ENCODE data around the gene KIF11.
A peak's percentile ranks its signal among the peaks of the same experiment; 100 is the strongest.
"Not testable (repeated sequence)": the region's sequence is repeated elsewhere in the genome, so short reads cannot be mapped to it uniquely, and the experiment has no call there.

The KIF11 gene

DNA sequence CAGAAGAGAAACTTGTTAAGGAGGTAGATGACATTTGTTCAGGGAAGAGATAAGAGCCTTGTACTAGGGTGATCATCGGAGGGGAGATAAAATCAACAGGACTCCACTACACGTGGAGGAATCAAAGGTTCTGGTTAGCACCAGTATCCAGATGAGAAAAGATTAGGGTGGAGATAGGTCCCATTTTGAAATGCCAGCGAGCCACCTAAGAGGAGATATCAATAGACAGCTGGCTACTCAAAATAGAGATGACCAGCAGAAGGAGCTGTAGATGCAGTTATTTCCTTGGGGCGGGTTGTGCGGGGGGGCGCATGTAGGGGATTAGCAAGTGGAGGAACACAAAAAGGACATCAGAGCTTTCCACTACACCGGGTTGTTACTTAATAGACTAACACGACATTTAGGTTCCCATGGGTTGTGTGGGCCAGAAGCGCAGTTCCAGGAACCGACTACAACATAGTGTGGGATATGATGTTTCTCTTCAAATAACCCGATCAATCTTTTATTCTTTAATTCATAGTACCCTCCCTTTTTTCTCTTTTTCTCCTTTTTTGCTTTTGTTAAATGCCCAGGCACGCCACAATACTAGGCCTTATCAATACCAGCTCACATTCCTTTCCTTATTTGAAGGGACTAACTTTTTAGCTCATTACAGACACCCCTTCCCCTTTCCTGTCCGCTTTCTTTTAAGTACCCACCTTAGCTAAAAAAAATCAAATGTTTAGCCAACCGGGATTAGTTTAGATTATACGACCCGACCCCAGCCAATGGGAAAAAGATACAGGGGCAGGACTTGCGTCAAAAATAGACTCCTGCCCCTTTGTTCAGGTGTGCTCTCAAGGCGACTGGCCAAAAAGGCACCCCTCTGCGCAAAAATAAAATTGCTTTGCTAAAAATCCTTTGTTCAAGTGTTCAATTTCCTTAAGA is 2.0 kb upstream of the KIF11 start:
- DNase-seq (ENCODE audit: low read depth in 3 of 3), result no peak

- DNase-seq (ENCODE audit: low read depth in 3 of 3), result peak; percentile 79 to 86 (median 83)
Measured at GRCh38 chr10:92591550-92592022, 1.3 kb upstream of the KIF11 start.

DNA sequence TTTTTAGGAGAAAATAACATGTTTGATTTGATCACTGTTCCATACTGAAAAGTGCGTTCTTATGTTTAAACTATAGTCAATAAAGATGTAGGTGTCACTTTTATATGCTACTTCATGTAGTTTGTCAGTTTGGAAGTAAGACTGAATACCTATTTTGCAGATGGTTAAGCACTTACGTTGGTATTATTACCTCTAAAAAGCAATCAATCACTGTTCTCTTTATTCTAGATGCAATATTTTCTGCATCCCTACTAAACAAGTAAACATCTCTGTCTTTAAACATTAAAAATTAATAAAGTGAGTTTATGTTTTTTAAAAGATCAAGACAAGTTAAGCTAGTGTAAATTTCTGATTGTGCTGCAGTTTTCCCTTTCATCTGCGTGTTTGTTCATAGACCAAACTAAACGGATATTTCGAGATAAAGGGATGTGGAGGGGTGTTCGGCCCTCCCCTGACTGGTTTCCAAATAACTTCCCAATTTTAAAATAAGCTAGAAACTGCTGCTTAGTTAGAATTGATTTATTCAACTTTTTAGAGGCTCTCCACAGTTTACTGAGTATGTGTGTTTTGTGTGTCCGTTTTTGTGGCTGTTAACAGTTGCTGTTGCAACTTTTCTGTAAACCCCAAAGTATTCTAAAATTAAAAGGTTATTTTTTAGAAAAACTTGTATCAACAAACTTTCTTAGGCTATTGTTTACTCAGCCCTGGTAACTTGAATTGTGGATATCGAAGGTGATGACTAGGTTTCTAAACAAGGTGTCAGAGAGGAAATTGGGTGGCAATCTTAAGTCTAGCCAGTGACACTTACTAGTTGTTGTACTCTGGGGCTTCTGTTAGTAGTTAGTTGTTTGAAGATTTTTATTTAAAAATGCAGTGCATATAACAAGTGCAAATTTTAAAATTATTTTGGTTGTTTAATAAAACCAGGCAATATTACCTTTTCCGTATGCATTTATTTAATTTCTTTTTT is 974 bp downstream of the KIF11 start:
- DNase-seq (ENCODE audit: low read depth in 3 of 3), result no peak

- no peak for DNase-seq (ENCODE audit: low read depth in 3 of 3)
Measured at GRCh38 chr10:92595505-92595904, 2.6 kb downstream of the KIF11 start.

DNA sequence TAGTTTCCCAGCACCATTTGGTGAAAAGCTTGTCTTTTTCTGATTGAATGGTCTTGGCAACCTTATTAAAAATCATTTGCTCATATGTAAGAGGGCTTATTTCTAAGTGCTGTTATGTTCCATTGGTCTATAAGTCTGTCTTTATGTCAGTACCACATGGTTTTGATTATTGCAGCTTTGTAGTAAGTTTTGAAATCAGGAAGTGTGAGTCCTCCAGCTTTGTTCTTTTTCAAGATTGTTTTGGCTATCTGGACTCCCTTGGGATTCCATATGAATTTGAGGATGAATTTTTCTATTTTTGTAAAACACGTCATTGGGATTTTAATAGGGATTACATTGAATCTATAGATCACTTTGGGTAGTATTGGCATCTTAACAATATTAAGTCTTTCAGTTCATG is 5.4 kb downstream of the KIF11 start:
- no peak for DNase-seq (ENCODE audit: low read depth in 3 of 3)

DNA sequence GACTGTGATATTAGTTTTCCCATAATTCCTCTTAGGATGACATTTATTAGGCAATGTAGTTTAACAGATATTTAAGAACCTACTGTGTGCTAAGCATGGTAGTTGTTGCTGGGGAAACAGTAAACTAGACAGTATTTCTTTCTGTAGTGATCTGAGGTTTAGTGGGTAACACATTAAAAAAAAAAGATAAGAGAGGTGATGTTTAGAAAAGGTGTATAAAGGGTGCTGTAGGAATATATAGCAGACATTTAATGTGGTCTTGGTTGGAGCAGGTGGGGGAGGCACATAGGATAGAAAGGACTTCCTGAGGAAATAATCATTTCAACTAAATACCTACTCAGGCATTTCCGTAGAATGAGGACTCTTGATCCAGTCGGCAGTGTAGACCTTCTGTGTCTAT is 11.9 kb downstream of the KIF11 start:
- DNase-seq (ENCODE audit: low read depth in 3 of 3), result no peak

DNA sequence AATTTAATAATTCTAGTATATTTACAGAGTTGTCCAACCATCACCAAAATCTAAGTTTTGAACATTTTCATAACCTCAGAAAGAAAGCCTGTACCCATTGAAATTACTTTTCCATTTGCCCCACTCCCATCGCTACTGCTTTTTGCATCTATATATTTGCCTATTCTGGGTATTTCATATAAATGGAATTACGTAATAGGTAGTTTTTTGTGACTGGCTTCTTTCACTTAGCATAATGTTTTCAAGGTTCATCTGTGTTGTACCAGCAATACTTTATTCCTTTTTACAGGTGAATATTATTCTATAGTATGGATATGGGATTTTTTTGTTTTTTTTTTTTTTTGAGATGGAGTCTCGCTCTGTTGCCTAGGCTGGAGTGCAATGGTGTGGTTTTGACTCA is 22.6 kb downstream of the KIF11 start:
- no peak for DNase-seq (ENCODE audit: low read depth in 3 of 3)

- DNase-seq (ENCODE audit: low read depth in 3 of 3), result no peak
Measured at GRCh38 chr10:92619368-92619767, 26.4 kb downstream of the KIF11 start.

DNA sequence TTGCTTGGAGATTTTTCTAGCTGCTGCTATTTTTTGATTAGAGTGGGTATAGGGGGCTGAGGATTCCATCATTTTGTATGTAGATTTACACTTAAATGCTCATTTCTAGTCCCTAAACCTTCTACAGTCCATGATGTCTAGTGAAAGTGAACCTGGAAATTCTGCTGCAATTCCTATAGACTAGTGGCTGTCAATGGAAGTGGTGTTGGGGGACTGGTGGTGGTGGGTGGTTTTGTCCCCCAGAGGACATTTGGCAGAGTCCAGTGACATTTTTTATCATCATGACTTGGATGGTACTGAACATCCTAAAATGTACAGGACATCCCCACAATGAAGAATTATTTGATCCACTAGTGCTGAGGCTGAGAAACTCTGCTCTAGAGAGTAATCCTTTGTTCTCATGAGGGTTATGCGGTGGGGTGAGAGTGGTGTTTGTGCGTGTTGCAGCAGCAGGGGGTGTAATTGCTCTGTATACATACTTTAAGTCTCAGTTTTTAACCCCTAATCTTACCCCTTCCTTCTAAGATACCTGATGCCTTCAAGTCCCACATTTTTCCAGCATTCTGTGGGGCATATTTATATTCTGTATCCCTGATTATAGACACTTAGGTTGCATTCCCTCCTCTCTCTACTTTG is 35.0 kb downstream of the KIF11 start:
- no peak for DNase-seq (ENCODE audit: low read depth in 3 of 3)

- no peak for DNase-seq (ENCODE audit: low read depth in 3 of 3)
Measured at GRCh38 chr10:92629945-92630344, 37.0 kb downstream of the KIF11 start.

- DNase-seq (ENCODE audit: low read depth in 3 of 3), result no peak
Measured at GRCh38 chr10:92638037-92638436, 45.1 kb downstream of the KIF11 start.

- DNase-seq (ENCODE audit: low read depth in 3 of 3), result no peak
Measured at GRCh38 chr10:92640107-92640506, 47.2 kb downstream of the KIF11 start.

GRCh38 chr10:92641492-92641891 is 48.6 kb downstream of the KIF11 start:
- DNase-seq (ENCODE audit: low read depth in 3 of 3), result no peak

DNA sequence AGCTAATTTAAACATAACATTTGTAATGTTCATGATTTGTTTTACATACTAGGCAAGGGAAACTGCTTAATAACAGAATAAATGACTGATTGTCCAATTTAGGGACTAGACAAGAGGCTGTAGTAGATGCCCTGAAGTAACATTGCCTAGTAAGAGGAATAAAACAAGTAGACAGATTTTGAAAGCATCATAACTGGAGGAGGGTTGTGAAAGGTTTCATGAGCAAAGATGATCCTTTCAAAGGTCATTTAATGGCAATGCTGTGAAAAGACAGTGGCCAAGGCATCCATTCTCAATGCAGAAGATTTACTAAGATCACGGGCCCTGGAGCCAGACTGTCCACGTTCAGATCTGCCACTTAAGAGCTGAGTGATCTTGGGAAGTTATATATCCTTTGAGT is 52.0 kb downstream of the KIF11 start:
- no peak for DNase-seq (ENCODE audit: low read depth in 3 of 3)

DNA sequence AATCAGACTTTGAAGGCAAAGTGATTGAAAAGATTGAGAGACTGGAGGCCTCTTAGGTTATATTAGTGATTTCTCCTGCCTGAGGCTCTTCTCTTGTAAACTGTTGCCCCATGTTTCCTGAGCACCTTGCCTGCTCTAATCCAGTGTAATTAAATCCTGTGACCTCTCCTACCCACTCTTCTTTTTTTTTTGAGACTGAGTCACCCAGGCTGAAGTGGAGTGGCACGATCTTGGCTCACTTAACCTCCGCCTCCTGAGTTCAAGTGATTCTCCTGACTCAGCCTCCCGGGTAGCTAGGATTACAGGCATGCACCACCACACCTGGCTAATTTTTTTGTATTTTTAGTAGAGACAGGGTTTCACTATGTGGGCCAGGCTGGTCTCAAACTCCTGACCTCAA is 57.9 kb downstream of the KIF11 start:
- not testable (repeated sequence) for DNase-seq (ENCODE audit: low read depth in 3 of 3)

GRCh38 chr10:92655426-92655825 is 62.5 kb downstream of the KIF11 start:
- DNase-seq (ENCODE audit: low read depth in 3 of 3), result no peak

DNA sequence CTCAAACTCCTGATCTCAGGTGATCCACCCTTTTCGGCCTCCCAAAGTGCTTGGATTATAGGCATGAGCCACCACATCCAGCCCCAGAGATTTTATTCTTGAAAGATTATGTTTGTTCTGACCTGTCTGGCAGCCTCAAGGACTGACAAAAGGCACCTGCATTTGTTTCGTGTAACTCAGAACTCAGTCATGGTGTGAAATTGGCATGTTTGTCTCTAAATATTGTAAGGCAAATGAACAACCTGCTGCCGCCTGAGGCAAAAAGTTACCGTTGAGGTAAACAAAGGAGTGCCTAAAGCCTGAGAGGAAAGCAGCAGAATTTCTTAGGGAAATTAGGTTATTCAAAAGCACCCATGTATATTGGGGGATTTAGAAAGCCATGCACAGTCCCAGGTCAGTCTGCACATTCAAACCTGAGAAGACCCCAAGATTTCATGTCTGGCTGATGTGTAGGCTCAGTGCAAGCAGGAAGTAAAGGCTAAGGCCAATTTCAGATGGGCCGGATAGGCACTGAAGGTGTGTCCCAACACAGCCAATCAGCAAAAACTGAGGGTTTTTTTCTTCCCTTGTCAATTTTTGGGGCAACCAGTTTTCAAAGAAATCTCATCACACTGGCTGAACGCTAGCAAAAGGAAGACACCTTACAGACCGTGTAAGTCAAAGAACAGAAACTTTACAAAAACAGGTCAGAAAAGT is 63.5 kb downstream of the KIF11 start:
- no peak for DNase-seq (ENCODE audit: low read depth in 3 of 3)

DNA sequence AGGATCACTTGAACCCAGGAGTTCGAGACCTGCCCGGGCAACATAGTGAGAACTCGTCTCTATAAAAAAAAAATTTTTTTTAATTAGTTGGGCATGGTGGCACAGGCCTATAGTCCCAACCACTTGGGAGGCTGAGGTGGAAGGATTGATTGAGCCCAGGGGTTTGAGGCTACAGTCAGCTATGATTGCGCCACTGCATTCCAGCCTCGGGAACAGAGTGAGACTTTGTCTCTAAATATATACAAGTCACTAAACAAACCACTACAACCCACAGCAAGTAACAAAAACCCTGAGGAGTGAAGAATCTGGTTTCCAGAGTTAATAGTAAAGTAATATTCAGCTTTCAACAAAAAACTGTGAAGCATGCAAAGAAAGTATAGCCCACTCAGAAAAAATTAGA is 64.1 kb downstream of the KIF11 start:
- DNase-seq (ENCODE audit: low read depth in 3 of 3), result no peak

- DNase-seq (ENCODE audit: low read depth in 3 of 3), result no peak
Measured at GRCh38 chr10:92662848-92663247, 69.9 kb downstream of the KIF11 start.

DNA sequence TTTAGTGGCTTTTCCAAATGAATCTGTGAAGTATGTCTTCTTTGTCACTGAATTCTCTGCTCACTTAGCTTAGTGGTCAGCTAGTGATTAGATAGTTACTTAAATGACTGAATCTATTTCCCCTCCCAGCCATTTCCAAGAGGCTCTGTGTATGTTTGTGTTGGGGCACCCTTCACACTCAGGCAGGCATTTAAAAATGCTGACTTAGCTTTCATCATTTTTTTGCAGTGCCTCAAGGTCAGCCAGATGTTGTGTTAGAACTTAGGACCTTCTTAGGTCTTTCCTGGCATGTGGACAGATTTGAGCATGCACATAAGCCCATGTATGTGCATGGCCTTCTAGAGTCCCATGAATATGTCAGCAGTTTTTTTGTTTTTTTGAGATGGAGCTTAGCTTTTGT is 71.4 kb downstream of the KIF11 start:
- no peak for DNase-seq (ENCODE audit: low read depth in 3 of 3)

DNA sequence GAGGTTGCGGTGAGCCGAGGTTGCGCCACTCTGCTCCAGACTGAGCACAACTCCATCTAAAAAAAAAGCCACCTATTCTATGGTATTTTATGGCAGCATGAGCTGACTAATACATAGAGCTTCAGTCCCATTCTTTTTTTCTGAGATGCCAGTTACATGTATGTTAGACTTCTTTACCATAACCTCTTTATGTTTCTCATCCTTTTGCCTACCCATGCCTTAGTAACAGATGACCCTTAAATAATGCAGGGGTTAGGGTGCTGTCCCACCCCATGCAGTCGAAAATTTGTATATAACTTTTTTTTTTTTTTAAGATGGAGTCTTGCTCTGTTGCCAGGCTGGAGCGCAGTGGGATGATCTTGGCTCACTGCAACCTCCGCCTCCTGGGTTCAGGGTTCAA is 74.1 kb downstream of the KIF11 start:
- no peak for DNase-seq (ENCODE audit: low read depth in 3 of 3)
